Fibroblast of villous mesenchyme (primary cell): ENCODE results near the gene GP9. TPM values are rescaled to one million over a fixed set of nuclear protein-coding genes. Genes with fewer than 3 reads are reported as not detected.
A peak's percentile ranks its signal among the peaks of the same experiment; 100 is the strongest.

ENCODE experiments used
- DNase-seq: peaks from one replicate; pipeline ENCODE4 v3.0.0-alpha.2; 2010; ENCODE audit warnings: low read depth
- H3K4me3 ChIP-seq: 2 replicates; pipeline ENCODE4 v1.5.1; 2011; ENCODE audit warnings: low read depth, mild to moderate bottlenecking, low read length
- CTCF ChIP-seq: IDR thresholded peaks from 2 replicates; pipeline ENCODE4 v1.5.1; 2012; ENCODE audit warnings: low read depth, mild to moderate bottlenecking, low read length; ENCODE audit not compliant: insufficient read depth
- total RNA-seq: library from RNA; depleted of rRNA; stranded (reverse); fragments of >200 nt; gene quantifications from 2 replicates; pipeline ENCODE4 v1.2.3, GENCODE V29; 2012

The GP9 gene
- total RNA-seq, 1 donor = not detected

- TF ChIP-seq CTCF = no peak
- peak overlapping the region; percentile 45 for H3K4me3 ChIP-seq
- DNase-seq = no peak
Observed at GRCh38 chr3:129027544-129027880, 33.1 kb upstream of the GP9 start.

- no peak for DNase-seq
- no peak for TF ChIP-seq CTCF
- H3K4me3 ChIP-seq = no peak overlapping the region
Observed at GRCh38 chr3:129028866-129029265, 31.7 kb upstream of the GP9 start.

- no peak for TF ChIP-seq CTCF
- DNase-seq = no peak
- no peak overlapping the region for H3K4me3 ChIP-seq
Observed at GRCh38 chr3:129030611-129031010, 30.0 kb upstream of the GP9 start.

GRCh38 chr3:129031476-129032215, 28.9 kb upstream of the GP9 start:
- DNase-seq = no peak
- TF ChIP-seq CTCF = no peak
- no peak overlapping the region for H3K4me3 ChIP-seq

GRCh38 chr3:129032716-129033115, 27.9 kb upstream of the GP9 start:
- no peak for DNase-seq

GRCh38 chr3:129033151-129033550, 27.4 kb upstream of the GP9 start:
- H3K4me3 ChIP-seq = no peak overlapping the region
- DNase-seq = no peak
- TF ChIP-seq CTCF = no peak

More at GRCh38 chr3:129032716-129033115, 27.9 kb upstream of the GP9 start:
- no peak for TF ChIP-seq CTCF
- no peak overlapping the region for H3K4me3 ChIP-seq
